Gastrocnemius medialis (tissue), 4 donors: ENCODE results near the gene TEAD2. TPM values are rescaled to one million over a fixed set of nuclear protein-coding genes. Genes with fewer than 3 reads are reported as not detected.

Experiments
- ATAC-seq, 2 donors: fragments of 150-250 bp; one replicate each; pipeline ENCODE4 v1.9.1; 2016
- DNase-seq, 2 donors: peaks; one replicate each; pipeline ENCODE4 v3.0.0-alpha.2; 2019
- H3K27ac ChIP-seq, 4 donors: fragments of 200-600 bp; sonication (generic); 1 replicate in 1 of 4; 2 replicates in 3 of 4; pipeline ENCODE4 v1.5.1; 2016 to 2018; ENCODE audit warnings: mild to moderate bottlenecking in 2 of 4, moderate library complexity in 1 of 4
- H3K27me3 ChIP-seq, 3 donors: fragments of 200-600 bp; sonication (generic) in 2 of 3; 1 replicate in 1 of 3; 2 replicates in 2 of 3; pipeline versions ENCODE4 v1.5.1 to v1.6.0; 2016 to 2019; ENCODE audit warnings: mild to moderate bottlenecking in 1 of 3, moderate library complexity in 1 of 3
- H3K36me3 ChIP-seq, 2 donors: fragments of 200-600 bp; sonication (generic) in 1 of 2; one replicate each; pipeline ENCODE4 v1.5.1; 2017 to 2018
- H3K4me1 ChIP-seq, 2 donors: fragments of 200-600 bp; sonication (generic) in 1 of 2; one replicate each; pipeline ENCODE4 v1.5.1; 2016 to 2017; ENCODE audit warnings: mild to moderate bottlenecking in 2 of 2
- H3K4me3 ChIP-seq, 4 donors: fragments of 200-600 bp; sonication (generic) in 3 of 4; 1 replicate in 1 of 4; 2 replicates in 3 of 4; pipeline ENCODE4 v1.5.1; 2016 to 2019; ENCODE audit warnings: mild to moderate bottlenecking in 2 of 4
- H3K9me3 ChIP-seq, 3 donors: fragments of 200-600 bp; sonication (generic) in 2 of 3; 1 replicate in 1 of 3; 2 replicates in 2 of 3; pipeline ENCODE4 v1.5.1; 2016 to 2019
- CTCF ChIP-seq, 5 experiments: fragments of 450-650 bp in 3 of 5; fragments of 200-600 bp in 2 of 5; sonication (generic) in 2 of 5; IDR thresholded peaks in 4 of 5; conservative IDR thresholded peaks in 1 of 5; 1 replicate in 4 of 5; 2 replicates in 1 of 5; pipeline ENCODE4 v1.5.1; 2016 to 2019; ENCODE audit warnings: antibody characterized with exemption in 5 of 5, mild to moderate bottlenecking in 3 of 5, moderate library complexity in 3 of 5
- POLR2A ChIP-seq, 2 donors: fragments of 450-650 bp; IDR thresholded peaks; one replicate each; pipeline ENCODE4 v1.6.1; 2017; ENCODE audit warnings: antibody characterized with exemption in 2 of 2, mild to moderate bottlenecking in 2 of 2, moderate library complexity in 2 of 2
- in situ Hi-C, 4 donors: fragments of 200-750 bp; cut with MboI; loops; one replicate each; pipeline versions ENCODE4 v1.15.0 to v1.8.0; 2017; ENCODE audit warnings: low sequenced_read_pairs in 4 of 4
- intact Hi-C: fragments of 100-400 bp; cut with DNase I; formaldehyde crosslinking; loops from one replicate; pipeline ENCODE4 v1.15.1; 2023; ENCODE audit warnings: low total_unique reads
- total RNA-seq, 4 donors: library from RNA; depleted of rRNA; stranded (reverse); fragments of >200 nt; gene quantifications; one replicate each; pipeline versions ENCODE4 v1.1.0 to v1.2.3, GENCODE V29; 2016

The TEAD2 gene
- total RNA-seq, 4 donors from 2014 or later: 6.1 to 12.6 (median 9.5) TPM

DNA sequence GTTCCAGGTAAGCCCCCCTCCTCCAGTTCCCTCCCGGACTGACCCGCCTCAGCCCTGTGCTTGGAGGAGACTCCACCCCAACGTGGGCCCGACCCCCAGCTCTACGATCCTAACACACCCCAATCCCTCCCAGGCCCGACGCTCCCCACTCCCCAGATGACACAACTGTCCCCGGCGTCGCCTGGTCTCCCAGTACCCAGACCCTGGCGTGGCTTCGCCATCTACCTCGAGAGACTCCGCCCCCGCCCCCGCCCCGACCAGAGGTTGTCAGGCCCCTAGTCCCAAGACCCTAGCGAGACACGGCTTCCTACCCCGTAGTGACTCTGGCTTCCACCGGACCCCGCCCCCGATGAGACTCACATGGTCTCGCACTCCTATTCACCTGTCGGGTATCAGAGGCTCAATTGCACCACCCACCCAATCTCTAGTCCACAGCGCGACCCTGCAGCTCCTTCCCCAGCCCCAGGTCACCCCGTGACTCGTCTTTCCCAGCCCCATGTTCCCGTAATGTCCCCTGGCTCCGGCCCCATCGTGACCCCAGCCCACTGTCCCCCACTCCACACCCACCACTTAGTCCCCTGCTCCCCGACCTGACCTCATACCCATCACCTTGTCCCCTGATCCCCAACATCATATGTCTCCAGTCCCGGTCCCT, 24.1 kb downstream of the TEAD2 start:
- Histone ChIP-seq H3K36me3 (no peaks in the 10 kb centered on the region), H3K9me3 (no peaks in the 10 kb centered on the region), H3K4me1 (peaks cover 0 to 13% of the 10 kb centered on the region in 2 donors), H3K27ac (no peak overlapping the region), H3K4me3 (peak overlapping the region in 1 of 4 donors; percentile 48), H3K27me3 (peaks cover 0 to 21% (median 17%) of the 10 kb centered on the region in 3 donors)
- intact Hi-C loops (loop anchor here (5.0 kb wide), 1 partner anchor 211 kb away; no protein-coding TSS in a partner anchor), in situ Hi-C loops (no loop called here)
- DNase-seq (no peak), ATAC-seq (no peak)
- no peak for TF ChIP-seq POLR2A (IDR thresholded peaks at IDR 0.05)
- no peak for TF ChIP-seq CTCF (IDR thresholded peaks at IDR 0.05 in 4 of 5, conservative IDR thresholded peaks at IDR 0.05 in 1 of 5)

GRCh38 chr19:49337267-49338022, 24.8 kb downstream of the TEAD2 start:
- Histone ChIP-seq H3K4me1 (peaks cover 0 to 13% of the 10 kb centered on the region in 2 donors), H3K4me3 (no peak overlapping the region), H3K36me3 (no peaks in the 10 kb centered on the region), H3K27me3 (peaks cover 0 to 21% (median 17%) of the 10 kb centered on the region in 3 donors), H3K9me3 (no peaks in the 10 kb centered on the region), H3K27ac (no peak overlapping the region)
- intact Hi-C loops (loop anchor here (5.0 kb wide), 1 partner anchor 210 kb away; no protein-coding TSS in a partner anchor), in situ Hi-C loops (no loop called here)
- TF ChIP-seq CTCF (IDR thresholded peaks at IDR 0.05 in 4 of 5, conservative IDR thresholded peaks at IDR 0.05 in 1 of 5): no peak
- no peak for TF ChIP-seq POLR2A (IDR thresholded peaks at IDR 0.05)
- DNase-seq (no peak), ATAC-seq (no peak)

DNA sequence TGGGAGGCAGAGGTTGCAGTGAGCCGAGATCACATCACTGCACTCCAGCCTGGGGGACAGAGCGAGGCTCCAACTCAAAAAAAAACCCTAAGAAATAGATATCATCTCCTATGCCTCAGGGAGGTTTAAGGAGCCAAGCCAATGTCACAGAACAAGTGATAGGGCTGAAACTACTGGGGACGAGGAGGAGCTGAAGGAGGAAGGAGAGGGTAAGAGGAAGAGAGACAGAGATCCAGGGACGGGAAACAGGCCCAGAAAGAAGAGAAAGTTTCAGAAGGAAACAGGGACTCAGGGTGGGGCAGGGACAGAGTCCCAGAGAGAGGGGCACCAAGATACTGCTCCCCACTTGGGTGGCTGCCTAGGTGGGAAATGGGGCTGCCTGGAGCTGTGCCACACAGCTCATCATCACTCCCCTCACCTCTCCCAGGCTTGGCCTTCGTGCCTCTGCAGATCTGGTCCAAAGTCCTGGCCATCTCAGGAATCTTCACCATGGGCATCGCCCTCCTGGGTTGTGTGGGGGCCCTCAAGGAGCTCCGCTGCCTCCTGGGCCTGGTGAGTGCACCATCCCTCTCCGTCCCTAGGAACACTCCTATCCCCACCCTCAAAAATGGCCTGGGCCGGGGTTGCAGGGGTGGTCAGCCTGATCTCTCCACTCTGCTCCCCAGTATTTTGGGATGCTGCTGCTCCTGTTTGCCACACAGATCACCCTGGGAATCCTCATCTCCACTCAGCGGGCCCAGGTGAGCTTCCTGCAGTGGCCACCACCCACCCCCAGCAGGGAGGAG, 25.5 kb downstream of the TEAD2 start:
- H3K27me3 ChIP-seq: peaks cover 0 to 21% (median 17%) of the 10 kb centered on the region in 3 donors
- no peak for DNase-seq
- TF ChIP-seq POLR2A (IDR thresholded peaks at IDR 0.05) (no peak), CTCF (IDR thresholded peaks at IDR 0.05 in 4 of 5, conservative IDR thresholded peaks at IDR 0.05 in 1 of 5) (no peak)
- intact Hi-C loops (loop anchor here (5.0 kb wide), 1 partner anchor 209 kb away; no protein-coding TSS in a partner anchor), in situ Hi-C loops (no loop called here)
- no peaks in the 10 kb centered on the region for H3K9me3 ChIP-seq
- H3K36me3 ChIP-seq: no peaks in the 10 kb centered on the region
- no peak overlapping the region for H3K27ac ChIP-seq
- peaks cover 0 to 13% of the 10 kb centered on the region in 2 donors for H3K4me1 ChIP-seq
- ATAC-seq: no peak
- no peak overlapping the region for H3K4me3 ChIP-seq

GRCh38 chr19:49335784-49336481, 26.3 kb downstream of the TEAD2 start:
- in situ Hi-C loops (no loop called here), intact Hi-C loops (loop anchor here (5.0 kb wide), 1 partner anchor 209 kb away; no protein-coding TSS in a partner anchor)
- Histone ChIP-seq H3K36me3 (no peaks in the 10 kb centered on the region), H3K4me1 (peaks cover 0 to 13% of the 10 kb centered on the region in 2 donors), H3K27ac (peak overlapping the region in 1 of 4 donors; percentile 25), H3K27me3 (peaks cover 0 to 21% (median 17%) of the 10 kb centered on the region in 3 donors), H3K4me3 (peak overlapping the region in 1 of 4 donors; percentile 27), H3K9me3 (no peaks in the 10 kb centered on the region)
- DNase-seq: no peak
- ATAC-seq: no peak
- no peak for TF ChIP-seq POLR2A (IDR thresholded peaks at IDR 0.05)
- TF ChIP-seq CTCF (IDR thresholded peaks at IDR 0.05 in 4 of 5, conservative IDR thresholded peaks at IDR 0.05 in 1 of 5): no peak
